ENCODE data around the gene SLC16A11. TPM values are rescaled to one million over a fixed set of nuclear protein-coding genes. Genes with fewer than 3 reads are reported as not detected.

SLC16A11 gene
- total RNA-seq, 1 experiment from 2014 or later = 0.48 TPM

DNA sequence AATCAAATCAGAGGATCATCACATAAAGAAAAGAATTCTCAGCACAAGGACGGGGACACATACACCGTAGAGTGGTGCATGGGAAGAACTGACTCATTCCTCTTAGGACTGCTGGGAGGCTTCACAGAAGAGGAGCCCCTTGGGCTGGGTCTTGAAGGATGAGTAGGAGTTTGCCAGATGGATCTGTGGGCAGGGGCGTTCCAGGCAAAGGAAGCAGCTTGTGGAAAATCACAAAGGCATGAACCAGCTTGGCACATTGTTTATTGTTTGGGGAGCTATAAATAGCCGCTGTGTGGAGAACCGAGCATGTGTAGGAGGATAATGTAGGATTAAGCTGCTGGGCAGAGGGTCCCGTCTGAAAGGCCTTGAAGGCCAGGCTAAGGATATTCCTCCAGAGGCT lies 5.1 kb upstream of the SLC16A11 start:
- no peak for ATAC-seq
- H3K4me1 Mint-ChIP-seq = peaks cover 11% of the 10 kb centered on the region

DNA sequence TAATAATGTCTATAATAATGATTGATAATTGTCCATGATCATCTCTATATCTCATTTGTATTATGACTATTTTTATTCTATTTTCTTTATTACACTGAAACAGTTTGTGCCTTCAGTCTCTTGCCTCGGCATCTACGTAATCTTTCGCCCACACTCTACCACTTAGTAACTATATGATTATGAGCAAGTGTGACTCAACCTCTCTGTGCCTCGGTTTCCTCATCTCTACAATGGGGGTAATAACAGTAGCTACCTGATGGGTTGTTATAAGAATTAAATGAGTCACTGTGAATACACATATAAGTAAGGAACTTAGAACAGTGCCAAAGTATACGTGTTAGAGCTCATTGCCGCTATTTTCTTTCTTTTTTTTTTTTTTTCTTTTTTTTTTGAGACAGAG lies 3.7 kb upstream of the SLC16A11 start:
- ATAC-seq (no peak), DNase-seq (ENCODE audit: low spot score) (no peak)
- POLR2A ChIA-PET = interaction anchor here (0.7 kb wide), 1 partner anchor 11 kb away, joined by 3 read pairs; no protein-coding TSS in a partner anchor
- Mint-ChIP-seq H3K36me3 (no peaks in the 10 kb centered on the region), H3K9me3 (no peaks in the 10 kb centered on the region), H3K27me3 (ENCODE audit: low read depth) (peaks cover 48% of the 10 kb centered on the region), H3K27ac (no peak overlapping the region), H3K4me3 (peak overlapping the region; percentile 20; the same call in 1 of the 2 replicates), H3K4me1 (peaks cover 9% of the 10 kb centered on the region)
- CTCF ChIA-PET = interaction anchor here (0.7 to 1.1 kb wide), 3 partner anchors 58 to 600 kb away, joined by 3 to 9 read pairs (median 3); no protein-coding TSS in a partner anchor
- TF ChIP-seq MYBL2 (CRISPR knock-in tag; IDR thresholded peaks at IDR 0.05) (no peak), ZNF281 (CRISPR knock-in tag; IDR thresholded peaks at IDR 0.05) (no peak), FOXK1 (CRISPR knock-in tag; IDR thresholded peaks at IDR 0.05) (no peak), NFATC4 (CRISPR knock-in tag; IDR thresholded peaks at IDR 0.05) (no peak), PRRX2 (CRISPR knock-in tag; IDR thresholded peaks at IDR 0.05) (no peak), NR3C1 (CRISPR knock-in tag; conservative IDR thresholded peaks at IDR 0.05; ENCODE audit: low read depth) (no peak), GABPB1 (CRISPR knock-in tag; IDR thresholded peaks at IDR 0.05) (no peak), ZMAT4 (CRISPR knock-in tag; IDR thresholded peaks at IDR 0.05) (no peak)

More for the DNA sequence above, 5.1 kb upstream of the SLC16A11 start:
- no peaks in the 10 kb centered on the region for H3K9me3 Mint-ChIP-seq
- no peaks in the 10 kb centered on the region for H3K36me3 Mint-ChIP-seq
- no peak for DNase-seq (ENCODE audit: low spot score)
- TF ChIP-seq ELF4 (CRISPR knock-in tag; IDR thresholded peaks at IDR 0.05; ENCODE audit: low read depth) (no peak), PRRX2 (CRISPR knock-in tag; IDR thresholded peaks at IDR 0.05) (no peak), TCF7 (CRISPR knock-in tag; IDR thresholded peaks at IDR 0.05; ENCODE audit: low read depth) (no peak), ESRRA (CRISPR knock-in tag; IDR thresholded peaks at IDR 0.05; ENCODE audit: borderline replicate concordance) (no peak), NFE2L1 (CRISPR knock-in tag; IDR thresholded peaks at IDR 0.05) (no peak), NR3C1 (CRISPR knock-in tag; conservative IDR thresholded peaks at IDR 0.05; ENCODE audit: low read depth) (no peak), ZNF281 (CRISPR knock-in tag; IDR thresholded peaks at IDR 0.05) (no peak)
- TF ChIP-seq, protein P1, sequence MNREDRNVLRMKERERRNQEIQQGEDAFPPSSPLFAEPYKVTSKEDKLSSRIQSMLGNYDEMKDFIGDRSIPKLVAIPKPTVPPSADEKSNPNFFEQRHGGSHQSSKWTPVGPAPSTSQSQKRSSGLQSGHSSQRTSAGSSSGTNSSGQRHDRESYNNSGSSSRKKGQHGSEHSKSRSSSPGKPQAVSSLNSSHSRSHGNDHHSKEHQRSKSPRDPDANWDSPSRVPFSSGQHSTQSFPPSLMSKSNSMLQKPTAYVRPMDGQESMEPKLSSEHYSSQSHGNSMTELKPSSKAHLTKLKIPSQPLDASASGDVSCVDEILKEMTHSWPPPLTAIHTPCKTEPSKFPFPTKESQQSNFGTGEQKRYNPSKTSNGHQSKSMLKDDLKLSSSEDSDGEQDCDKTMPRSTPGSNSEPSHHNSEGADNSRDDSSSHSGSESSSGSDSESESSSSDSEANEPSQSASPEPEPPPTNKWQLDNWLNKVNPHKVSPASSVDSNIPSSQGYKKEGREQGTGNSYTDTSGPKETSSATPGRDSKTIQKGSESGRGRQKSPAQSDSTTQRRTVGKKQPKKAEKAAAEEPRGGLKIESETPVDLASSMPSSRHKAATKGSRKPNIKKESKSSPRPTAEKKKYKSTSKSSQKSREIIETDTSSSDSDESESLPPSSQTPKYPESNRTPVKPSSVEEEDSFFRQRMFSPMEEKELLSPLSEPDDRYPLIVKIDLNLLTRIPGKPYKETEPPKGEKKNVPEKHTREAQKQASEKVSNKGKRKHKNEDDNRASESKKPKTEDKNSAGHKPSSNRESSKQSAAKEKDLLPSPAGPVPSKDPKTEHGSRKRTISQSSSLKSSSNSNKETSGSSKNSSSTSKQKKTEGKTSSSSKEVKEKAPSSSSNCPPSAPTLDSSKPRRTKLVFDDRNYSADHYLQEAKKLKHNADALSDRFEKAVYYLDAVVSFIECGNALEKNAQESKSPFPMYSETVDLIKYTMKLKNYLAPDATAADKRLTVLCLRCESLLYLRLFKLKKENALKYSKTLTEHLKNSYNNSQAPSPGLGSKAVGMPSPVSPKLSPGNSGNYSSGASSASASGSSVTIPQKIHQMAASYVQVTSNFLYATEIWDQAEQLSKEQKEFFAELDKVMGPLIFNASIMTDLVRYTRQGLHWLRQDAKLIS (CRISPR knock-in tag; IDR thresholded peaks at IDR 0.05; ENCODE audit: borderline replicate concordance) = no peak
- H3K27ac Mint-ChIP-seq = no peak overlapping the region
- peaks cover 44% of the 10 kb centered on the region for H3K27me3 Mint-ChIP-seq (ENCODE audit: low read depth)
- H3K4me3 Mint-ChIP-seq = no peak overlapping the region
- ChIA-PET CTCF (interaction anchor here (1.2 to 7.5 kb wide), 4 partner anchors 84 to 128 kb away, joined by 4 to 105 read pairs (median 6); no protein-coding TSS in a partner anchor), POLR2A (no interaction called here)
